SK-N-MC (cell line): ENCODE data around the gene B3GALT5.

Source experiments
- EZH2 ChIP-seq: fragments of 200-600 bp; sonication (generic); IDR thresholded peaks from one replicate; pipeline ENCODE4 v1.6.1; 2017; ENCODE audit warnings: antibody characterized with exemption
- FOXP2 ChIP-seq: optimal IDR thresholded peaks from 2 replicates; pipeline ENCODE3; 2011; ENCODE audit warnings: mild to moderate bottlenecking, moderate library complexity; ENCODE audit not compliant: insufficient read depth; ENCODE audit errors: extremely low read length, control extremely low read depth
- POLR2AphosphoS5 ChIP-seq: IDR thresholded peaks from 2 replicates; pipeline ENCODE4 v1.6.1; 2012; ENCODE audit warnings: mild to moderate bottlenecking, low read depth, low read length, borderline replicate concordance

GRCh38 chr21:39599191-39599970 lies 13.4 kb upstream of the B3GALT5 start:
- TF ChIP-seq POLR2AphosphoS5 = no peak
- TF ChIP-seq EZH2 = no peak
- no peak for TF ChIP-seq FOXP2
